ENCODE results near the gene HSDL2.

HSDL2 gene

GRCh38 chr9:112462855-112463254, 82.9 kb downstream of the HSDL2 start:
- no peak for DNase-seq

- no peak for DNase-seq
These were observed 85.4 kb downstream of the HSDL2 start for GRCh38 chr9:112465352-112465751.

- no peak for DNase-seq
These were observed 93.1 kb downstream of the HSDL2 start for GRCh38 chr9:112472996-112473395.

DNA sequence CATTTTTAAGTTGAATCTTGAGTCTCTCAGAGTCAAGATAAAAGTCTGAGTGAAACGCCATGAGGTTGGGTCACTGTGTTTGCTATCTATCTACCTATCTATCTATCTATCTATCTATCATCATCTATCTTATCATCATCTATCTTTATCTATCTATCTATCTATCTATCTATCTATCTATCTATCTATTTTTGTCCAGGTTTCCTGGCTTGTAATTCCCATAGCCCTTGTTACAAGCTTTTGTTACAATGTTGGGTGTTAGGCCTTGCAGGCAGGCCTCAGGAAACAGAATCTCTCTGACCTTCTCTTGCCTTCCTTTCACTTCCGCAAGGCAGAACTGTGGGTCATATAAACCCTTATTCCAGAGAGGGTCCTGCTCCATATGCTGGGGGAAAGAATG, 94.1 kb downstream of the HSDL2 start:
- DNase-seq = no peak

- DNase-seq = no peak
These were observed 95.4 kb downstream of the HSDL2 start for GRCh38 chr9:112475318-112475717.

DNA sequence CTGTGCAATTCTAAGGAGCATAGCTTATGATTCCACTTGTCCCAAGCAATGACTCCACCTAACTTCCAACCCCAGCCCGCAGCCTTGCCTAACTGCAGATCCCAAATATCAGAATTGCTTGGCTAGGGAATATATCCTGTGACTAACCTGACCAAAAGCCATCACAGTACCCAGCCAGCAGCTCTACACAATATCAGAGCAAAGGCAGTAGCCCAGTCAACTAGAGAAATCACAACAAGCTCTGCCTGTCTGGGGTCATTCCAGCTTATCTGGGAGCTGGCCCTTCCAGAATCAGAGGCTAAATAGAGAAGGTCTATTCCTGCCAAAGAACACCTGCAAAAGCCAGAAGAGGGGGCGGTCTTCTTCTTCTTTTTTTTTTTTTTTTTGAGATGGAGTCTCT, 97.4 kb downstream of the HSDL2 start:
- no peak for DNase-seq

GRCh38 chr9:112479221-112479620, 99.3 kb downstream of the HSDL2 start:
- DNase-seq = no peak

GRCh38 chr9:112484607-112485006, 104.7 kb downstream of the HSDL2 start:
- DNase-seq = no peak

DNA sequence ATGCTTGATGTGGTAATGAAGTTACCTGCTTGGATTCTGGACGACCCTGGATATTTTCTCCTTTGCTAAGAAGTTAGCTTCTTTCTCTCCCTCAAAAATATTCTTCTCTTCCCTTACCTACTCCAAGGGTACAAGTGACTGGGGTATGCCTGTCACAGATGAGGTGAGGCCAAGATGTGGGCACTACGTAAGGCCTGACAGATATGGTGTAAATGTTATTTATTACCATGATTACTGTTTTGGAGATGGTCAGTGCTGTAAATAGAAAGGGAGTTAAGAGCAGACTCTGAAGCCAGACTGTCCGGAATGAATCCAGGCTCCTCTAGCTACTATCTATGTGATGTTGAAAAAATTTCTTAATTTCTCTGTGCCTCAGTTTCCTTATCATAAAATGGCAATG, 105.7 kb downstream of the HSDL2 start:
- no peak for DNase-seq

GRCh38 chr9:112486221-112487007, 106.5 kb downstream of the HSDL2 start, which contains the start of gene KIAA1958:
Gene KIAA1958 (plus strand): TSS chr9:112486827. CDS start chr9:112574081, 87,254 bp downstream.
- DNase-seq = peak; percentile 81

- DNase-seq = peak; percentile 63
These were observed 107.3 kb downstream of the HSDL2 start for GRCh38 chr9:112487008-112487798.

DNA sequence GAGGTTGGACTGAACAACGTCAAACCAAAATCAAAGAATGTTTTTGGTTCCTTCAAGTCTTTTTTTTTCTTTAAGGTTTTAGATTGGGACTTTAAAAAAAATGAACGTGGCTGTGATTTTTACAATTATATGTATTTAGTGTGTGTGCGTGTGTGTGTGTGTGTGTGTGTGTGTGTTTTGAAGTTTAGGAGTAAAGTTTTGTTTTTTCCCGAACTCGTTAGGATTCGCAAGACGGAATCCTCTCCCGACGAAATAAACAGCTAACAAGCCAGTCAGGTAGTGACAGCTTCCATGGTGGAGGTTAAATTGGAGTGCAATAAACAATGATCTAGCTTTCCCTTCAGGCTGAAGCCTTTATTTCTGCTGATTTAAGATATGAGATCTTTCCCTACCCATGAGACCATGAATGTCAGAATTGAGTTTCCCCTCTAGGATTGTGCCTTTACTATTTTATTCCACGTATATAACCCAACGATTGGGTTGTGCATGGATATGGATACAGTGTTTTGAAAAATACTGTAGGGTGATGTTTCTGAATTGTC, 108.0 kb downstream of the HSDL2 start:
- peak; percentile 33 for DNase-seq

GRCh38 chr9:112489039-112489546, 109.2 kb downstream of the HSDL2 start:
- peak; percentile 63 for DNase-seq

DNA sequence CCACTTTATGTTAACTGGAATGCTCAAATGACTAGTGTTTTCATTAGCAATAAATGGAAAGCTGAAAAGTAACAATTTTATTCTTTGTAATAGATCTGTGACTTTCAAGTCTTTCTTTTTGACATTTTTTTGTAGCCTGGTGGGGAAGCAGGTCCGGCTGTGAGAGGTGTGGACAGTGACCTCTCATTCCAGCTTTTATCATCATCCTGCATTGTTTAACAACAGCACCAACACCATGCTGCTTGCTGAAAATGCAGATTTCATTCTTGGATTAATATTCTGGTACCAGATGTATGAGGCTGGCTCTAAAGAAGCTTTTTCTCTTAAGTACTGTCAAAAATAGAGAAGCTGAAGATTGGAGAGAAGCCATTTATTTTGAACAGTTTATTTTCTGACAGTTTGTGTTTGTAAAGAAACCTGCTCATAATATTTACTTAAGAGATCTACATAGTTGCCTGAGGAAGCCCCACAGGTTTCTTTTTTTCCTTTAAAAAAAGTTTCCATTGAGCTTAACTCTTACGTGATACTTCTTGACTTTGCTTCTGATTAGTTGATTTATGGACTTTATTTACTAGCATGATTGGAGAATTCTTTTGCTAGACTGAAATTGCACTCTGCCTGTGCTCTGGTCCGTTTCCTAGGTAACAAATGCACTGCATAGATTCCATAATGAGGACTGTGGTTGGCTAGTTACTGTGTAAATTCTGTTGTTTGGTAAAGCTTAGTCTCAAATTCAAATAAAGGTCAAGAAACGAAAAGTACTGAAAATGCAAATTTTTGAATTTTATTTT, 110.2 kb downstream of the HSDL2 start:
- DNase-seq = peak; percentile 34

DNA sequence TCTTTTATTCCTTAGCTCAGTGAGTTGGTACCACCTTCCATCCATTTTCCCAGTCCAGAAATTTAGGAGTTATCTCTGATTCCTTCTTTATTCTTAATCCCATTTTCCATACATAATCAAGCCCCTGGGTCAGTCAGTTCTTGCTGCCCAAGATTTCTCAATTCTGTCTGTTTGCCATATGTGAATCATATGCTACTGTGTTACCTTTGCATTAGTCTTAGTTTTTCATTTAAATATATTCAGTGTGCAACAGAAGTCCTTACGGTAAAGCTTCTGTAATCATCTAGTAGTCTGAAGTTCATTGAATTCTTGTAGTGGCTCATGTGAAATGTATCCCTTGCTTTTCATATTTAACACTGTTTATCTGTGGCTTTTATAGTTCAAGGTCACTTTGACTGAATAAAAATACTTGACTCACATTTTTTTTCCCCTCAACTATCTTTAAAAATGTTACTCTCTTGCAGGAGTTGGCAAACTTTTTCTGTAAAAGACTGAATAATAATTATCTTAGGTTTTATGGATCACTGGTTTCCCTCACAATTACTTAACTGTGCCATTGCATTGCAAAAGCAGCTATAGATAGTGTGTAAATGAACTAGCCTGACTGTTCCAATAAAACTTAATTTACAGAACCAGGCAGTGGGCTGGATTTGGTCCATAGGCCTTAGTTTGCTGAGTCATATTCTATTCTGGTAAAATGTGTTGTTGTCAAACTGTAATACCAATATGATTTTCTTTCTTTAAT, 113.7 kb downstream of the HSDL2 start:
- peak; percentile 49 for DNase-seq

GRCh38 chr9:112494153-112494552, 114.2 kb downstream of the HSDL2 start:
- peak; percentile 49 for DNase-seq

GRCh38 chr9:112495614-112496013, 115.7 kb downstream of the HSDL2 start:
- DNase-seq = no peak

DNA sequence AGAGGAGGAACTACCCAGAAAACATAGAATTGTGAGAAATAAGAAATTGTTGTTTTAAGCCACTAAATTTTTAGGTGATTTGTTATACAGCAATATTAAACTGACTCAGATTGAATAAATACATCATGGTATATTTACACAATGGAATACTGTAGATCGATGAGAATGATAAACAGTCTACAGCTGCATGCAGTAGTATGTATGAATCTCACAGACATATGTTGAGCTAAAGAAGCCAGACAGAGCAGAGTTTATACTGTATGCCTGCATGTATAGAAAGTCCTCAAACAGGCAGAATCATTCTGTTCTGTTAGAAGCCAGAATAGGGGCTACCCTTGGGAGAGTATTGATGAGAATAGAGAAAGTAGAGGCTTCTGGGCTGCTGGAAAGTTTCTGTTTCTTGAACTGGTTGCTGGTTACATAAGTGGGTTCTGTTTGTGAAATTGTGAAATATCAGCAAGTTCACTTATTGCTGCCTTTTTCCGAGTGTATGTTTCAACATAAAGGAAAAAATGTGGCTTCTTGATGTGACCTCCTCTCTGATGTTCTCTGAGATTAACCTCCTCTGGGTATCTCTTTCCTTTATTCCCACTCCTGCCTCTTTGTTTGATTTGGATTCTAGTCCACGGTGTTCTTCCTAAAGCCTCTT, 116.3 kb downstream of the HSDL2 start:
- DNase-seq = peak; percentile 40

DNA sequence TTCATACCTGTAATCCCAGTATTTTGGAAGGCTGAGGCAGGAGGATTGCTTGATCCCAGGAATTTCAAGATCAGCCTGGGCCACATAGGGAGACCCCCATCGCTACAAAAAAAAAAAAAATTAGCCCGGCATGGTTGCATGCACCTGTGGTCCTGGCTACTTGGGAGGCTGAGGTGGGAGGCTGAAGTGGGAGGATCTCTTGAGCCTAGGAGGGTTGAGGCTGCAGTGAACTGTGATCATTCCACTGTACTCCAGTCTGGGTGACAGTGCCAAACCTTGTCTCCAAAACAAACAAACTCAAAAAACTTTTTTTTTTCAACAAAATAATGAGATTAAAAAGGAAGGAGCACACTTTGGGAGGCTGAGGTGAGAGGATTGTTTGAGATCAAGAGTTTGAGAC, 120.9 kb downstream of the HSDL2 start:
- DNase-seq = no peak

DNA sequence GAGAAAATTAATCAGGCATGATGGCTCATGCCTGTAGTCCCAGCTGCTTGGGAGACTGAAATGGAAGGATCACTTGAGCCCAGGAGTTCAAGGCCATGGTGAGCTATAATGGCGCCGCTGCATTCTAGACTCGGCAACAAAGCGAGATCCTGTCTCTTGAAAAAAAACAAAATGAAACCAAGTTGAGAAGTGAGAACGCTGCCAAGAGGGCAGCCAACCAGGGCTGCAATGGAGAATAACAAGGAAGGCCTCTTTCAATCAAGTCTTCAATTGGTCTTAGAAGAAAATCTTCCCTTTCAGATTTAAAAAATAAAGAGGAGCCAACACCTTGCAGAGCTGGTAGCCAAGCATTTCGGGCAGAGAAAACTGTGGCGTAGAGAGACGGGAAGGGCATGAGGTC, 121.4 kb downstream of the HSDL2 start:
- DNase-seq = no peak

DNA sequence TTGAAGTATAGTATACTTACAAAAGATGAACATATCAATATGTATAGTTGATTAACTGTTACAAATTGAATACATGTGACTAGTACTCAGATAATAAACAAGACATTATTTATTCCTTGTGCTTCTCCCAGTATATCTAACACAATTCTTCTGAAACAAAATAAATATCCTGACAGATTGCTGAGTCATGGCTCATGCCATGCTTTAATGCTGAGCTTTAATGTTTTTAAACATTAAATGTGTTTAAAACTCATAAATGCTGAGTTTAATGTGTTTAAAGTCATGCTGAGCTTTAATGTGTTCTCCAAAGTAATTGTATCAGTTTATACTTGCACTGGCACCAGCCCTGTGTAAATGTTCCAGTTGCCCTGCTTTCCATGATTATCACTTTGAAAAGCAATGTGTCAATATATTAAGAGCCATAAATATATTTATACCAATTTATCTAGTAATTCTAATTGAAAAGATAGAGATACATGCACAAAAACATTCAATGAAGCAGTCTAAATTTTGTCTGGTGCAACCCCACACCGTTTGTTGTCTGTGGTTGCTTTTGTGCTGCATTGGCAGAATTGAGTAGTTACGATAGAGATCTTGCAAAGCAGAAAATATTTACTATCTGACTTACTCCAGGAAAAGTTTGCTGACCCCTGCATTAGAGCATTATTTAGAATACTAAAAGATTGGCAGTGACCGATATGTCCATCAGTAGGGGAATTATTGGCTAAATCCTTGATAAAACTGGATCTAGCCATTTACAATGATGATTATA, 122.5 kb downstream of the HSDL2 start:
- DNase-seq = peak; percentile 5

All from OCI-M1 (cell line).